ENCODE measurements around the gene TSPAN6.

Gene TSPAN6

DNA sequence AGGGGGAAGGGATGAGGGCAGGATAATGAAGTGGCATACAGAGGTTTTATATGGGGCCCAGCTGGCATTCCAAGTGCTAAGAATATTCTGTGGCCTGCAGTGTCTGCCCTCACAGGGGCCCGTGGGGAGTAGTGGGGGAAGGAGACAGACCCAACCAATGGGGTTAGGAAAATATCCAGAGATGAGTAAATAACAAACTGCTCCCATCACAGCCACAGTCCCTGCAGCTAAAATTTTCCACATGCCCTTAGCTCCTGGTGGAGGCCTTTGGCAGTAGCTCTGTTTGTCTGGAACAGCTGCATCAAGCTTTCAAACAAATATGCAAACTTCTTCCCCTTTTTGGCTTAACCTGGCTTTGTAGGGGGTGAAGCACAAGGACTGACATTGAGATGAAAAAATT lies 10.5 kb upstream of the TSPAN6 start:
- no peak for DNase-seq (ENCODE audit: low read depth)

GRCh38 chrX:100645106-100645505 lies 8.5 kb upstream of the TSPAN6 start:
- DNase-seq (ENCODE audit: low read depth) = no peak

- no peak for DNase-seq (ENCODE audit: low read depth)
Measured at GRCh38 chrX:100643956-100644860, 7.6 kb upstream of the TSPAN6 start, which contains the start of gene SRPX2. SRPX2 (plus strand) TSS chrX:100644199; CDS start chrX:100646323, 2,124 bp downstream.

GRCh38 chrX:100643212-100643611 lies 6.6 kb upstream of the TSPAN6 start:
- no peak for DNase-seq (ENCODE audit: low read depth)

GRCh38 chrX:100642290-100642689 lies 5.7 kb upstream of the TSPAN6 start:
- DNase-seq (ENCODE audit: low read depth) = no peak

DNA sequence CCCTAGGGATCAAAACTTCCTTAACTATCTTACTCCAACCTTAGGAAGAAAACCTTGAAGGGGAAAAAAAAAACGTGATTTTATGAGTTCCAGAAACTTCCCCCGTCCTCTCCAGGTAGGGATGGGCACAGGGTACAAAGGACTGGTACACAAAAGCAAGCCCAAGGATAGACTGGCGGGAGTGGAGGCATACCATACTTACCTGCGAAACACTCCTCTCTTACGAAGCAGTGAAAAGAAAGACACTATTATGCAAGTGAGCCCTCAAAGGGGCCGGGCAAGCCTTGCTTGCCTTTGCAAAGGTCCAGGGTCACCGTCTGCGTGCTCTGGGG lies 651 bp downstream of the TSPAN6 start:
- no peak for DNase-seq (ENCODE audit: low read depth)

- no peak for DNase-seq (ENCODE audit: low read depth)
Measured at GRCh38 chrX:100635040-100635439, 1.6 kb downstream of the TSPAN6 start.

DNA sequence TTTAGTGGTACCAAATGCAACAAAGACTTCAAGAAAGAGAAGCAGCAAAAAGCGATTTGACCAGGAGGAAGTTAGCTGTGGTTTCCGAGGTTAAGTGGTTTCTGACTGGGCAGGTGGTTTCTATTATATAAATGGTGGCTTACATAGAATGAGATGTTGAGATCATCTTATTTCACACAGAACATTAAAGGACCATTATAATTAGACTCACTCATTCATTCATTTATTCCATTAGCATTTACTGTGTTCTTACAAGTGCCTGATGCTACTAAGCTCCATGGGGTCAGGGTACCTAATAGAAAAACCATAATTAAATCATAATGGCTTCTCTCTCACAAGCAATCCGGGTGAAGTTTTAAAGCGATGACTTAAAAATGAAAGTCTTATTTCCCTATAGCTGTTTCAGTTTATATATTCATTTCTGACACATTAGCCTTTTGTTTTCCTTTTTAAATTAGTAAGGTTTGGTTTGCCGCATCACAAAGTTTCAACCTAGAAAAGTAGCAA lies 10.6 kb downstream of the TSPAN6 start:
- DNase-seq (ENCODE audit: low read depth) = no peak

- no peak for DNase-seq (ENCODE audit: low read depth)
Measured at GRCh38 chrX:100623001-100623400, 13.6 kb downstream of the TSPAN6 start.

DNA sequence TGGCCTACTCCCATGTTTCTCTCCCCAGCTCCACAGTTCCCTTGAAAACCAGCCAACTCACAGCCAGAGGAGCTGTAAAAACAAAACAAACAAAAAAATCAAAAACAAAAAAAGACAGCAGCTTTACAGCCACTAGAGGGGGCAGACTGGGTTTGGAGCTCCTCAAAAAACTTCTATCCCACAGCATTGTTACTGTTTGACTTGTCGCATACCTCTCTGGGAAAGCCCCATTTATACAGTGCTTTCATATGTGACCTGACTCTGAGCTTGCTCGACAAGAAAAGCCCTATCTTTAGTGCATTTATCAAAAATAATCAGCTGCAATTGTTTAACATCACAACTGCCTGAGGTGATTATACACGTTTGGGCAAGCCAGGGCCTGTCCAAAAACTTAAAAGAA lies 21.6 kb downstream of the TSPAN6 start:
- no peak for DNase-seq (ENCODE audit: low read depth)

GRCh38 chrX:100611951-100612350 lies 24.7 kb downstream of the TSPAN6 start:
- DNase-seq (ENCODE audit: low read depth) = no peak

- DNase-seq (ENCODE audit: low read depth) = no peak
Measured at GRCh38 chrX:100609591-100609990, 27.0 kb downstream of the TSPAN6 start.

GRCh38 chrX:100606753-100607152 lies 29.9 kb downstream of the TSPAN6 start:
- DNase-seq (ENCODE audit: low read depth) = no peak

- no peak for DNase-seq (ENCODE audit: low read depth)
Measured at GRCh38 chrX:100600758-100601157, 35.8 kb downstream of the TSPAN6 start.

DNA sequence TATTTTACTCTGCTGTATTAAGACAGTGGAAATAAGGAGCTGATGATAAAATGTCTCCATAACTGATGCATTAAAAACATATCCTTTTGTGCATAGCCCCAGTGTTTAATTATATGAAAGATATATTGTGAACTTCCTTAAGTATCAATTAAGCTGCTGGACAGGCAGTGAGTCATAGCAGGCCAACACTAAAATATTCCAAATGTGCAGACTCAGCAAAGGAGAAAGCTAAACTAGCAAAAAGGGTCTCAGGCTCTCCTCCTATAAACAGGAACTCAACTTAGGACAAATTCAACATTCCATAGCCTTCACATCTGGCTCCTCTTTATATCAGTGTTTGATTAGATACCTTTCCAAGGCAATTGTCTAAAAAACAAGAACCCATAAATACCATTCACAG lies 36.3 kb downstream of the TSPAN6 start:
- DNase-seq (ENCODE audit: low read depth) = no peak

DNA sequence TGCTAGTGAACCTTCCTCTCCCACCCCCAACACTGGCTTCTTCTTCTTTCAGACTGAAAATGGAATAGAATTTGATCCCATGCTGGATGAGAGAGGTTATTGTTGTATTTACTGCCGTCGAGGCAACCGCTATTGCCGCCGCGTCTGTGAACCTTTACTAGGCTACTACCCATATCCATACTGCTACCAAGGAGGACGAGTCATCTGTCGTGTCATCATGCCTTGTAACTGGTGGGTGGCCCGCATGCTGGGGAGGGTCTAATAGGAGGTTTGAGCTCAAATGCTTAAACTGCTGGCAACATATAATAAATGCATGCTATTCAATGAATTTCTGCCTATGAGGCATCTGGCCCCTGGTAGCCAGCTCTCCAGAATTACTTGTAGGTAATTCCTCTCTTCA lies 37.1 kb downstream of the TSPAN6 start:
- no peak for DNase-seq (ENCODE audit: low read depth)

GRCh38 chrX:100596601-100597000 lies 40.0 kb downstream of the TSPAN6 start:
- DNase-seq (ENCODE audit: low read depth) = no peak

- DNase-seq (ENCODE audit: low read depth) = no peak
Measured at GRCh38 chrX:100593581-100593980, 43.0 kb downstream of the TSPAN6 start.

DNA sequence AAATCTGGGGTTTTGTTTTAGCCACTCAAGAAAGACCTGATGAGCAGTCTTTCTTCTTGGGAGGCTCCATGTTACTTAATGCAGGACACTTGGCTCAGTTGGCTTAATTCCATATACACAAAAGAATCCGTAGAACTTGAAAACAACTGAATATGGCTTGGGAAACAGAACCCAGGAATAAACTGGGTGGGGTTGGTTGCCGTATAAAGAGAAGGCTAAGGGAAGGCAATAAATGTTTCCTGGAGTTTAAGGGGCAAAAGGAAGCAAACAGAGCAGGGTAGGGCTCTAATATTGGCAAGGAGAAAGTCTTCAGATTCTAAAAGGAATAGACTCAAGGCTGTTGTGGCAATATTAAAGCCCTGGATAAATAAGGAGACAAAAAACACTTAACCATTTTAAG lies 43.5 kb downstream of the TSPAN6 start:
- DNase-seq (ENCODE audit: low read depth) = no peak

DNA sequence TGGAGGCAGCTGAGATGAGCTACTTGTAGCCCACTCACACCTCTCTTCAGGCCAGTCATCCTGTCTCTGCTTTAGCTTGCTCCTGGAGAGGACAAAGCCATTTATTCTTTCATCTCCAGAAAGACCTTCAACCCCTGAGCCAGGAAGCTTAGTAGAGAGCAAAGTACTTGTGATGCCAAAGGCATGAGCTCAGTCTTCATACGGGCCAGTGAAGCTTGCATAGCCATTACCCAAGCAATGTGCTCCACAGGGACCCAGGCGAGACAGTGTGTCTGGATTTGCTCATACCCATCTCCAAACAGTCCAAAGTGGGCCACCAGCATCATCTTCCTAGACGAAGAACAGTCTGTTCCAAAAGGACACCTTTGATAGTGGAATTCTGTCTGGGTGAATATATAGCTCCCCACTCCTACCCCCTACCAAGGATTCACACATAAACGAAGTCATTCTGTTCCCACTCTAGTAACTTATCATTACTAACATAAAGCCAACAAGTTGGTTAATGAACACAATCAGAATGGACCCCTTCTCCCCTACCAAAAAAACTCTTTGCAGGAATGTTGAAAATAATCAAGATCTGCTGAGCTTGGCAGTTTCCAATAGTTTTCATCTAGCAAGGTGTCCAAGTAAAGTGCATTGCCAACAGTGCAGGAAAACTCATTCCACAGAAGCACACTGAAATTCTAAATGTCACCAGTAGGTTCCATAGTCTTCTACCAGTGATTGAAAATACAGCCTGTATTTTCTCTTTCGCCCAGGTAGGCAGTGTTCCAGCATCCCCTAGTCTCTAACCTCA lies 45.2 kb downstream of the TSPAN6 start:
- no peak for DNase-seq (ENCODE audit: low read depth)

DNA sequence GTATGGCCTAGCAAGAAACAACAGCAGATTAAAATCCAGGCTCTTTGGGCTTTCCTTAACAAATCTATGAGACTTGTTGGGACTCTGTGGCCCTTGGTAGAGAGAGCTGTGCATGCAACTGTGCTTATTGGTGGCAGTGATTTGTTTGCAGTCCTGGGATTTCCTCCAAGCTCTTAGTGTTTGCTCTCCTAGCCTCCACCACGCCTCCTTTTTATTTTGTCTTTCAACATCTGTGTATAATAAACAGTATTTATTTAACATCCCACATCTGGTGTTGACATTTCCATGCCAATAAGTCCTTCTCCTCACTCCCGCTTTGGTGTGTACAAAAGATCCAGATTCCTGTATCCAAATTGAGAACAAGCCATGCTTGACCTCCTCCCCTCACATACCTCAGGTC lies 48.7 kb downstream of the TSPAN6 start:
- DNase-seq (ENCODE audit: low read depth) = no peak

- no peak for DNase-seq (ENCODE audit: low read depth)
Measured at GRCh38 chrX:100586747-100587146, 49.9 kb downstream of the TSPAN6 start.

DNA sequence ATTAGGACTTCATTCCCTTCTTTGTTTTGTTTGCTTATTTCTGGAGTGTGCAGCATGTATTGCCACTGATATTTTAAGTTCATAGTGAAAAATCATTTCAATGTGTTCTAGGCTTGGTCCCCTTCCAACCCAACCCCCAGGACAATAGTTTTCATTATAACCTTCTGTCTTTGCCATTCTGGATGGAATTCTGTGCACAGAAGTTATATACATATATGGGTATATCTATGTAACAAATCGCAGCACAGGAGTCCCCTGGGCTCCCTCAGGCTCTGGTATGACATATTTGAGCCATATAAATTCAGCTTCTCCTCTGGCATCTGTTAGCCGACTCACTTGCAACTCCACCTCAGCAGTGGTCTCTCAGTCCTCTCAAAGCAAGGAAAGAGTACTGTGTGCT lies 52.0 kb downstream of the TSPAN6 start, which contains the start of gene TNMD:
Gene TNMD (plus strand): TSS at position 326 of the 400 bp plus-strand sequence. CDS start 83 bp downstream, outside the sequence.
- no peak for DNase-seq (ENCODE audit: low read depth)

Measured in stimulated activated CD8-positive, alpha-beta memory T cell treated with anti-CD3 and anti-CD28 coated beads, Interleukin-12 subunit alpha, Interleukin-12 subunit beta, amount 100 ng/mL, for 1 hour (primary cell).